ENCODE data around the gene NFATC2.

- TF ChIP-seq EP300 (IDR thresholded peaks at IDR 0.05) (no peak), POLR2A (IDR thresholded peaks at IDR 0.05; ENCODE audit: low read depth) (no peak)
- TF ChIP-seq, protein P1, sequence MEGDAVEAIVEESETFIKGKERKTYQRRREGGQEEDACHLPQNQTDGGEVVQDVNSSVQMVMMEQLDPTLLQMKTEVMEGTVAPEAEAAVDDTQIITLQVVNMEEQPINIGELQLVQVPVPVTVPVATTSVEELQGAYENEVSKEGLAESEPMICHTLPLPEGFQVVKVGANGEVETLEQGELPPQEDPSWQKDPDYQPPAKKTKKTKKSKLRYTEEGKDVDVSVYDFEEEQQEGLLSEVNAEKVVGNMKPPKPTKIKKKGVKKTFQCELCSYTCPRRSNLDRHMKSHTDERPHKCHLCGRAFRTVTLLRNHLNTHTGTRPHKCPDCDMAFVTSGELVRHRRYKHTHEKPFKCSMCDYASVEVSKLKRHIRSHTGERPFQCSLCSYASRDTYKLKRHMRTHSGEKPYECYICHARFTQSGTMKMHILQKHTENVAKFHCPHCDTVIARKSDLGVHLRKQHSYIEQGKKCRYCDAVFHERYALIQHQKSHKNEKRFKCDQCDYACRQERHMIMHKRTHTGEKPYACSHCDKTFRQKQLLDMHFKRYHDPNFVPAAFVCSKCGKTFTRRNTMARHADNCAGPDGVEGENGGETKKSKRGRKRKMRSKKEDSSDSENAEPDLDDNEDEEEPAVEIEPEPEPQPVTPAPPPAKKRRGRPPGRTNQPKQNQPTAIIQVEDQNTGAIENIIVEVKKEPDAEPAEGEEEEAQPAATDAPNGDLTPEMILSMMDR (IDR thresholded peaks at IDR 0.05): no peak
These were observed 12.1 kb upstream of the NFATC2 start for GRCh38 chr20:51554538-51555165.

Measured in esophagus muscularis mucosa (tissue), 4 donors.